ENCODE data around the gene DDI2.

DDI2 gene

DNA sequence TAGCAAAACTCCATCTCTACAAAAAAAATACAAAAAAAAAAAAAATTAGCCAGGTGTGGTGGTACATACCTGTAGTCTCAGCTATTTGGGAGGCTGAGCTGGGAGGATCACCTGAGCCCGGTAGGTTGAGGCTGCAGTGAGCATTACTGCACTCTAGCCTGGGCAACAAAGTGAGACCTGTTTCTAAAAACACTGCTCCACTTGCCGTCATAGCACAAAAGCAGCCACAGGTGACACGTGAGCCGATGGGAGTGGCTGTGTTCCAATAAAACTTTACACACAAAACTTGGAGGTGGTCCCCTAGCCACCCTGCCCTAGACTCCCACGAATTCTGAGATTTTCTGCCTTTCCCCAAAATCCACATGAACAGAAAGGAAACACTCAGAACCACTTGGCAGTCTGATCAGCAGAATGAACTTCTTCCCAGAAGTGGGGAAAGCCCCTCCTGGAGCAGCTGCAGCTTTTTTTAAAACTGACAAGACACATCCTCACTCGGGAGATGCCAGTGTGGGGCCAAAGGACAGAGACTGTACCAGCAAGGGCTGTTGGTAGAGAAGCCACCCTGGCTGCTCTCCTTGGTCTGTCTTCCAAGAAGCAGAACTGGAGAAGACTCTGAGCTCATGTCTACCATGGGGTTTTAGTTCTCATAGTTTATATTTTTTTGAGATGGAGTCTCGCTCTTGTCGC lies 90.1 kb downstream of the DDI2 start:
- DNase-seq (ENCODE audit: low read depth): no peak
- TF ChIP-seq, protein P1, sequence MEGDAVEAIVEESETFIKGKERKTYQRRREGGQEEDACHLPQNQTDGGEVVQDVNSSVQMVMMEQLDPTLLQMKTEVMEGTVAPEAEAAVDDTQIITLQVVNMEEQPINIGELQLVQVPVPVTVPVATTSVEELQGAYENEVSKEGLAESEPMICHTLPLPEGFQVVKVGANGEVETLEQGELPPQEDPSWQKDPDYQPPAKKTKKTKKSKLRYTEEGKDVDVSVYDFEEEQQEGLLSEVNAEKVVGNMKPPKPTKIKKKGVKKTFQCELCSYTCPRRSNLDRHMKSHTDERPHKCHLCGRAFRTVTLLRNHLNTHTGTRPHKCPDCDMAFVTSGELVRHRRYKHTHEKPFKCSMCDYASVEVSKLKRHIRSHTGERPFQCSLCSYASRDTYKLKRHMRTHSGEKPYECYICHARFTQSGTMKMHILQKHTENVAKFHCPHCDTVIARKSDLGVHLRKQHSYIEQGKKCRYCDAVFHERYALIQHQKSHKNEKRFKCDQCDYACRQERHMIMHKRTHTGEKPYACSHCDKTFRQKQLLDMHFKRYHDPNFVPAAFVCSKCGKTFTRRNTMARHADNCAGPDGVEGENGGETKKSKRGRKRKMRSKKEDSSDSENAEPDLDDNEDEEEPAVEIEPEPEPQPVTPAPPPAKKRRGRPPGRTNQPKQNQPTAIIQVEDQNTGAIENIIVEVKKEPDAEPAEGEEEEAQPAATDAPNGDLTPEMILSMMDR (IDR thresholded peaks at IDR 0.05; ENCODE audit: control insufficient read depth, insufficient read depth, low read depth, low read length, missing control alignments): no peak
- no peak overlapping the region for H3K4me3 ChIP-seq (ENCODE audit: control insufficient read depth, low read depth, low read length)

GRCh38 chr1:15708486-15709137 lies 91.4 kb downstream of the DDI2 start:
- H3K4me3 ChIP-seq (ENCODE audit: control insufficient read depth, low read depth, low read length): no peak overlapping the region
- DNase-seq (ENCODE audit: low read depth): no peak
- TF ChIP-seq, protein P1 (IDR thresholded peaks at IDR 0.05; ENCODE audit: control insufficient read depth, insufficient read depth, low read depth, low read length, missing control alignments): no peak

GRCh38 chr1:15709226-15709625 lies 92.0 kb downstream of the DDI2 start:
- DNase-seq (ENCODE audit: low read depth): no peak
- no peak overlapping the region for H3K4me3 ChIP-seq (ENCODE audit: control insufficient read depth, low read depth, low read length)
- TF ChIP-seq, protein P1 (IDR thresholded peaks at IDR 0.05; ENCODE audit: control insufficient read depth, insufficient read depth, low read depth, low read length, missing control alignments): no peak

DNA sequence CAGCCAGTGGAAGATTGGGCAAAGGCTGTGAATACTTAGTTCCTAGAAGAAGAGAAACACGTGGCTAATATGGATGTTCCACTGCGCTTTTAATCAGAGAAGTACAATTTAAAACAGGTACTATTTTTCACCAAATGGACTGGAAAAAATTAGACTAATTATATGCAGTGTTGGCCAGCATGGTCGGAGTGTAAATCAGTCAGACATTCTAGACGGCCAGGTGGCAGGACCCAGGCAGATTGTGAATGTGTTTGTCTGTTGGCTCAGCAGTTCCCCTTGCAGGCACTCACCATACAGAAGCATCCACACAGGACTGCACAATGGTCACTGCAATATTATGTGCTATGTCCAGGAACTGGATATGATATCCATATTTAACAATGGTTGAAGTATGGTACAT lies 94.9 kb downstream of the DDI2 start:
- no peak overlapping the region for H3K4me3 ChIP-seq (ENCODE audit: control insufficient read depth, low read depth, low read length)
- no peak for DNase-seq (ENCODE audit: low read depth)
- TF ChIP-seq, protein P1 (IDR thresholded peaks at IDR 0.05; ENCODE audit: control insufficient read depth, insufficient read depth, low read depth, low read length, missing control alignments): no peak

DNA sequence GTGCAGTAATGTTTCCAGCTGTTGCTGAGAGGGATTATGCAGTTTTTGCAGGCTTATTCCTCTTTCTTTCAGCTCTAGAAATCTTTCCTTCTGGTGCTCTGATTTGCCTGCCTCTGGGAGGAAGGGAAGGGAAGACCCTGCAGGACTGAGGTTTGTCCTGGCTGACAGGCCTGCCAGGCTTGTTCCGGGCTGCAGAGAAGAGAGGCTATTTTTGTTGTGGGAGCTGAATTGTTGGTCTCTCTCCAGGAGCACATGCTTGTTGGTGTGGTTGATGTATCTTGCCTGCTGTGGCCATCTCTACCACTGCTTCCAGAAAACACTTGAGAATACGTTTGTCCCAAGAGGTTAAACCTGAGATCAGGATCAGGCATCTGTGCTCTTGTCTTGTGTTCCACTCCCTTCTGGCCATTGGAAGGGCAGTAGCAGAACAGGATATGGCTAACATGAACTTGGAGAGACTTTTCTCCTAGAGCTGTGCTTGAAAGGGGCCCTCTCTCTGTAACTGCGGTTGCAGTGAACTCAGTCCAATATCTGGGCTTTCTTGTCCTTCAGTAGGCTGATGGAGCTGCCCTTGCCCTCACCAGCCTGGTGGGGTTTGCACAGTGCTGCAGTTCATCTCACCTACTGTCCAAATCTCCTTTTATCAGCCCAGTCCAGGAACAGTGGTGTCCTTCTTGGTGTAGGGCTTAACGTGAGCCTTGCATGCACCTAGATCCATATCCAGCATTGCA lies 97.3 kb downstream of the DDI2 start:
- TF ChIP-seq, protein P1 (IDR thresholded peaks at IDR 0.05; ENCODE audit: control insufficient read depth, insufficient read depth, low read depth, low read length, missing control alignments): no peak
- DNase-seq (ENCODE audit: low read depth): peak; percentile 7
- no peak overlapping the region for H3K4me3 ChIP-seq (ENCODE audit: control insufficient read depth, low read depth, low read length)

- DNase-seq (ENCODE audit: low read depth): no peak
- TF ChIP-seq, protein P1 (IDR thresholded peaks at IDR 0.05; ENCODE audit: control insufficient read depth, insufficient read depth, low read depth, low read length, missing control alignments): no peak
- H3K4me3 ChIP-seq (ENCODE audit: control insufficient read depth, low read depth, low read length): no peak overlapping the region
Observed at GRCh38 chr1:15717418-15718125, 100.3 kb downstream of the DDI2 start.
